Left renal cortex interstitium (tissue), 4 donors: ENCODE measurements around the gene PPP2R2C. TPM values are rescaled to one million over a fixed set of nuclear protein-coding genes. Genes with fewer than 3 reads are reported as not detected.

Source experiments
- DNase-seq, 4 donors: peaks; one replicate each; pipeline ENCODE4 v3.0.0-alpha.2; 2013; ENCODE audit warnings: low read depth in 4 of 4, low spot score in 2 of 4, missing footprints in 1 of 4
- polyA plus RNA-seq, 4 donors: library from polyadenylated mRNA; unstranded; fragments of 120-200 nt; gene quantifications; one replicate each; pipeline ENCODE4 v1.2.1, GENCODE V29; 2013; ENCODE audit not compliant: insufficient read length in 4 of 4

Gene PPP2R2C
- polyA plus RNA-seq, 4 donors, result 0.35 to 0.66 (median 0.53) TPM

- DNase-seq, result no peak
Observed at GRCh38 chr4:6494431-6495295, 22.2 kb upstream of the PPP2R2C start.

GRCh38 chr4:6493658-6494304 is 21.4 kb upstream of the PPP2R2C start:
- DNase-seq, result peak; percentile 18 to 65 (median 22)

- no peak for DNase-seq
Observed at GRCh38 chr4:6492861-6493657, 20.6 kb upstream of the PPP2R2C start.

GRCh38 chr4:6492027-6492590 is 19.7 kb upstream of the PPP2R2C start:
- no peak for DNase-seq

GRCh38 chr4:6491235-6491634 is 18.8 kb upstream of the PPP2R2C start:
- DNase-seq, result no peak

GRCh38 chr4:6489927-6490326 is 17.5 kb upstream of the PPP2R2C start:
- no peak for DNase-seq

- DNase-seq, result no peak
Observed at GRCh38 chr4:6487466-6487865, 15.1 kb upstream of the PPP2R2C start.

GRCh38 chr4:6480534-6481088 is 8.2 kb upstream of the PPP2R2C start:
- no peak for DNase-seq

GRCh38 chr4:6478546-6479220 is 6.3 kb upstream of the PPP2R2C start:
- DNase-seq, result no peak

- DNase-seq, result no peak
Observed at GRCh38 chr4:6476893-6477292, 4.5 kb upstream of the PPP2R2C start.

GRCh38 chr4:6475492-6476020 is 3.1 kb upstream of the PPP2R2C start:
- DNase-seq, result no peak

GRCh38 chr4:6474705-6475457 is 2.5 kb upstream of the PPP2R2C start:
- DNase-seq, result no peak

GRCh38 chr4:6474053-6474568 is 1.7 kb upstream of the PPP2R2C start:
- no peak for DNase-seq

GRCh38 chr4:6473264-6474052 is 1.0 kb upstream of the PPP2R2C start:
- DNase-seq, result no peak

- no peak for DNase-seq
Observed at GRCh38 chr4:6472008-6472386, 417 bp downstream of the PPP2R2C start.

- DNase-seq, result no peak
Observed at GRCh38 chr4:6471307-6472007, 957 bp downstream of the PPP2R2C start.

GRCh38 chr4:6470502-6471306 is 1.7 kb downstream of the PPP2R2C start:
- DNase-seq, result no peak
